PC-9 (cell line): ENCODE results near the gene DHRS4. TPM values are rescaled to one million over a fixed set of nuclear protein-coding genes. Genes with fewer than 3 reads are reported as not detected.

Experiments
- BruUV-seq: library from RNA; stranded (reverse); fragments of 400-500 nt; replicated peaks from 2 replicates; lab custom pipeline; 2021; lab: Mats Ljungman, UMichigan
- CTCF ChIA-PET: fragments of 300-600 bp; sonication (Branson Sonifier 250); formaldehyde crosslinking; loops from one replicate; lab custom pipeline; 2022; ENCODE audit warnings: antibody characterized with exemption; lab: Charles Lee
- POLR2A ChIA-PET: fragments of 300-600 bp; sonication (Branson Sonifier 250); formaldehyde crosslinking; loops from one replicate; lab custom pipeline; 2022; ENCODE audit warnings: antibody characterized with exemption; ENCODE audit not compliant: unreplicated experiment; lab: Charles Lee
- DNase-seq, 2 experiments: peaks; one replicate each; pipeline versions ENCODE4 v3.0.0 to v3.0.0-alpha.2; 2015 to 2022; ENCODE audit warnings: mixed read lengths in 1 of 2
- H2AFZ ChIP-seq: fragments of 200-600 bp; sonication (generic); 2 replicates; pipeline ENCODE4 v1.8.1; 2017; ENCODE audit warnings: antibody characterized with exemption
- H3F3A ChIP-seq: fragments of 200-600 bp; sonication (generic); 2 replicates; pipeline ENCODE4 v1.8.1; 2017; ENCODE audit warnings: antibody characterized with exemption, mild to moderate bottlenecking, low read depth; ENCODE audit not compliant: insufficient read depth
- H3K27ac ChIP-seq: fragments of 200-600 bp; sonication (generic); 2 replicates; pipeline ENCODE4 v1.6.1; 2016; ENCODE audit warnings: mixed run types
- H3K27me3 ChIP-seq: fragments of 200-600 bp; sonication (generic); 2 replicates; pipeline ENCODE4 v1.6.1; 2016; ENCODE audit warnings: low read depth, mixed run types; ENCODE audit not compliant: insufficient read depth
- H3K36me3 ChIP-seq: fragments of 200-600 bp; sonication (generic); 2 replicates; pipeline ENCODE4 v1.6.1; 2016; ENCODE audit warnings: low read depth, mixed run types
- H3K4me1 ChIP-seq: fragments of 200-600 bp; sonication (generic); replicated peaks from 2 replicates; pipeline ENCODE4 v1.6.1; 2016; ENCODE audit warnings: mixed run types; ENCODE audit not compliant: insufficient read depth
- H3K4me2 ChIP-seq: fragments of 200-600 bp; sonication (generic); 2 replicates; pipeline ENCODE4 v1.6.1; 2017; ENCODE audit warnings: mixed run types
- H3K4me3 ChIP-seq: fragments of 200-600 bp; sonication (generic); 2 replicates; pipeline ENCODE4 v1.6.1; 2016; ENCODE audit warnings: mixed run types
- H3K79me2 ChIP-seq: fragments of 200-600 bp; sonication (generic); 2 replicates; pipeline ENCODE4 v1.6.1; 2017; ENCODE audit warnings: low read depth, mixed run types
- H3K9me2 ChIP-seq: fragments of 200-600 bp; sonication (generic); 2 replicates; pipeline ENCODE4 v1.8.1; 2017; ENCODE audit warnings: mild to moderate bottlenecking; ENCODE audit not compliant: insufficient read depth
- H3K9me3 ChIP-seq: fragments of 200-600 bp; sonication (generic); 2 replicates; pipeline ENCODE4 v1.8.1; 2016; ENCODE audit warnings: low read depth; ENCODE audit not compliant: insufficient read depth
- H4K20me1 ChIP-seq: fragments of 200-600 bp; sonication (generic); 2 replicates; pipeline ENCODE4 v1.8.1; 2017; ENCODE audit not compliant: insufficient read depth
- EZH2 ChIP-seq: fragments of 200-600 bp; sonication (generic); IDR thresholded peaks from 2 replicates; pipeline ENCODE4 v1.8.0; 2017; ENCODE audit warnings: antibody characterized with exemption, low read depth
- intact Hi-C: fragments of 100-400 bp; cut with micrococcal nuclease; formaldehyde crosslinking; loops from one replicate; pipeline ENCODE4 v1.10.0; 2022; ENCODE audit not compliant: unreplicated experiment
- total RNA-seq: library from RNA; stranded (reverse); gene quantifications from 2 replicates; pipeline ENCODE4 v1.2.3, GENCODE V29; 2021
- TF ChIP-seq, protein P1 (sequence below): fragments of 200-600 bp; sonication (generic); conservative IDR thresholded peaks from 2 replicates; pipeline ENCODE4 v1.6.1; 2017; ENCODE audit warnings: mixed run types, antibody characterized with exemption, mild to moderate bottlenecking, moderate library complexity

DHRS4 gene
- total RNA-seq, 1 experiment from 2014 or later = 17.6 TPM

DNA sequence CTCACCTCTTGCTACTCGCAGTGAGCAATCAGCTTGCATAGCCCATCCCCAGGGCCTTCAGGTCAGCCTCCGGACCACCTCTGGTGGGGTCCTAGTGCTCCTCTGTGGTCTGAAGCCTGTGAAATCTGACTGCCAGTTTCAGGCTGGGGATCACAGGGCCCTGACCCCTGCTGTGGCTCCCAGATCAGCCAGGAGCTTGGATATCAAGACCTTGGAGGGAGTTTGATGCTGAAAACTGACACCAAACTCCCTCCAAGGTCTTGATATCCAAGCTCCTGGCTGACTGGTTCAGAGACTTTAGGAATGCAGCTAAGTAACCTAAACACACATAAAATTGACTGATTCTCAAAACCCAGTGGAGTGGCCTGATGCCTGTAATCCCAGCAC lies 19.8 kb upstream of the DHRS4 start:
- H3K4me3 ChIP-seq = no peak overlapping the region
- no peak overlapping the region for H2AFZ ChIP-seq
- no TSS peak for BruUV-seq
- intact Hi-C loops = no loop called here
- no peaks in the 10 kb centered on the region for H3F3A ChIP-seq
- no peak for TF ChIP-seq EZH2
- TF ChIP-seq, protein P1, sequence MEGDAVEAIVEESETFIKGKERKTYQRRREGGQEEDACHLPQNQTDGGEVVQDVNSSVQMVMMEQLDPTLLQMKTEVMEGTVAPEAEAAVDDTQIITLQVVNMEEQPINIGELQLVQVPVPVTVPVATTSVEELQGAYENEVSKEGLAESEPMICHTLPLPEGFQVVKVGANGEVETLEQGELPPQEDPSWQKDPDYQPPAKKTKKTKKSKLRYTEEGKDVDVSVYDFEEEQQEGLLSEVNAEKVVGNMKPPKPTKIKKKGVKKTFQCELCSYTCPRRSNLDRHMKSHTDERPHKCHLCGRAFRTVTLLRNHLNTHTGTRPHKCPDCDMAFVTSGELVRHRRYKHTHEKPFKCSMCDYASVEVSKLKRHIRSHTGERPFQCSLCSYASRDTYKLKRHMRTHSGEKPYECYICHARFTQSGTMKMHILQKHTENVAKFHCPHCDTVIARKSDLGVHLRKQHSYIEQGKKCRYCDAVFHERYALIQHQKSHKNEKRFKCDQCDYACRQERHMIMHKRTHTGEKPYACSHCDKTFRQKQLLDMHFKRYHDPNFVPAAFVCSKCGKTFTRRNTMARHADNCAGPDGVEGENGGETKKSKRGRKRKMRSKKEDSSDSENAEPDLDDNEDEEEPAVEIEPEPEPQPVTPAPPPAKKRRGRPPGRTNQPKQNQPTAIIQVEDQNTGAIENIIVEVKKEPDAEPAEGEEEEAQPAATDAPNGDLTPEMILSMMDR = no peak
- no peaks in the 10 kb centered on the region for H3K4me1 ChIP-seq
- no peaks in the 10 kb centered on the region for H3K9me3 ChIP-seq
- H3K79me2 ChIP-seq = no peaks in the 10 kb centered on the region
- ChIA-PET CTCF (interaction anchor here (0.6 kb wide), 1 partner anchor 190 kb away, joined by 3 read pairs; no protein-coding TSS in a partner anchor), POLR2A (no interaction called here)
- no peak overlapping the region for H3K4me2 ChIP-seq
- no peaks in the 10 kb centered on the region for H3K9me2 ChIP-seq
- DNase-seq = no peak
- H3K36me3 ChIP-seq = no peaks in the 10 kb centered on the region
- no peaks in the 10 kb centered on the region for H4K20me1 ChIP-seq
- H3K27ac ChIP-seq = no peak overlapping the region
- H3K27me3 ChIP-seq = no peaks in the 10 kb centered on the region

DNA sequence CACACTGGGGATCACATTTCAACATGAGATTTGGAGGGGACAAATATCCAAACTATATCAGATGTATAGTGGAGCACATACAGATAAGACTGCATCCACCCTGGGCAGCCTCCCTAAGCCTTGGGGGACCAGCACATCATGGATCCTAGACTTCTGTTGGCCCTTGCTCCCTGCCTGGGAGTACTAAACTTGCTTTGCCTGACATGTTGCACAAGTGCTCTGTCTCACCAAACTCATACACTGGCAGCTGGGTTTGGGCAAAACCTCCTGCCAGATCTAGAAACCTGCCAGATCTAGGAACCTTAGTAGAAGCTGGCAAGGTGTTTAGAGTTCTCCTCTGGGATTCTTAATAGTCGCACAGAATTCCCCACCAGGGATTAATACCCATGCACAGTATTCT lies 18.4 kb upstream of the DHRS4 start:
- no peaks in the 10 kb centered on the region for H3K9me3 ChIP-seq
- H4K20me1 ChIP-seq = no peaks in the 10 kb centered on the region
- H3F3A ChIP-seq = no peaks in the 10 kb centered on the region
- H3K9me2 ChIP-seq = no peaks in the 10 kb centered on the region
- CTCF ChIA-PET = no interaction called here
- POLR2A ChIA-PET = no interaction called here
- no peak for DNase-seq
- no peaks in the 10 kb centered on the region for H3K36me3 ChIP-seq
- H2AFZ ChIP-seq = no peak overlapping the region
- no peak for TF ChIP-seq EZH2
- TF ChIP-seq, protein P1 = no peak
- no peak overlapping the region for H3K4me2 ChIP-seq
- no peak overlapping the region for H3K4me3 ChIP-seq
- BruUV-seq = no TSS peak
- intact Hi-C loops = no loop called here
- no peak overlapping the region for H3K27ac ChIP-seq
- H3K27me3 ChIP-seq = no peaks in the 10 kb centered on the region
- H3K4me1 ChIP-seq = no peaks in the 10 kb centered on the region
- H3K79me2 ChIP-seq = no peaks in the 10 kb centered on the region

GRCh38 chr14:23936084-23936829 lies 17.3 kb upstream of the DHRS4 start:
- H3K36me3 ChIP-seq = no peaks in the 10 kb centered on the region
- no peaks in the 10 kb centered on the region for H3F3A ChIP-seq
- intact Hi-C loops = no loop called here
- no peak overlapping the region for H2AFZ ChIP-seq
- no peaks in the 10 kb centered on the region for H3K4me1 ChIP-seq
- CTCF ChIA-PET = no interaction called here
- no peaks in the 10 kb centered on the region for H3K9me3 ChIP-seq
- H3K4me3 ChIP-seq = no peak overlapping the region
- no TSS peak for BruUV-seq
- H3K9me2 ChIP-seq = no peaks in the 10 kb centered on the region
- no peaks in the 10 kb centered on the region for H4K20me1 ChIP-seq
- no peak for TF ChIP-seq EZH2
- TF ChIP-seq, protein P1 = no peak
- H3K27ac ChIP-seq = no peak overlapping the region
- no peaks in the 10 kb centered on the region for H3K79me2 ChIP-seq
- POLR2A ChIA-PET = no interaction called here
- DNase-seq = no peak
- no peaks in the 10 kb centered on the region for H3K27me3 ChIP-seq
- no peak overlapping the region for H3K4me2 ChIP-seq
